Measurements from ENCODE around the gene MDM4. TPM values are rescaled to one million over a fixed set of nuclear protein-coding genes. Genes with fewer than 3 reads are reported as not detected.
A peak's percentile ranks its signal among the peaks of the same experiment; 100 is the strongest.

The MDM4 gene
- total RNA-seq, 6 donors from 2014 or later: 40.0 to 167 (median 69.2) TPM

GRCh38 chr1:204576422-204576821 lies 60.2 kb downstream of the MDM4 start:
- Histone ChIP-seq H3K27me3 (no peaks in the 10 kb centered on the region), H3K27ac (no peak overlapping the region), H3K36me3 (peaks cover 0 to 4% (median 2%) of the 10 kb centered on the region in 4 donors), H3K9me3 (no peaks in the 10 kb centered on the region), H3K4me3 (no peak overlapping the region), H3K4me1 (peaks cover 2 to 18% (median 8%) of the 10 kb centered on the region in 4 donors)
- no peak for DNase-seq
- TF ChIP-seq POLR2A (IDR thresholded peaks at IDR 0.05) (no peak), POLR2AphosphoS5 (IDR thresholded peaks at IDR 0.05) (no peak), CTCF (IDR thresholded peaks at IDR 0.05) (no peak), EP300 (IDR thresholded peaks at IDR 0.05) (no peak)
- ATAC-seq (ENCODE audit: low FRiP score in 2 of 2): no peak
- 83 to 88% methylated on average over 5 to 8 of the region's 8 CpGs for WGBS, 2 donors

GRCh38 chr1:204577794-204578478 lies 61.7 kb downstream of the MDM4 start:
- no peak for DNase-seq
- Histone ChIP-seq H3K36me3 (peaks cover 0 to 1% (median 0%) of the 10 kb centered on the region in 4 donors), H3K4me1 (peaks cover 2 to 18% (median 8%) of the 10 kb centered on the region in 4 donors), H3K27ac (no peak overlapping the region), H3K9me3 (no peaks in the 10 kb centered on the region), H3K4me3 (no peak overlapping the region), H3K27me3 (no peaks in the 10 kb centered on the region)
- 96 to 98% methylated on average over 10 of the region's 10 CpGs for WGBS, 2 donors
- ATAC-seq (ENCODE audit: low FRiP score in 2 of 2): no peak
- TF ChIP-seq POLR2A (IDR thresholded peaks at IDR 0.05) (no peak), POLR2AphosphoS5 (IDR thresholded peaks at IDR 0.05) (no peak), CTCF (IDR thresholded peaks at IDR 0.05) (no peak), EP300 (IDR thresholded peaks at IDR 0.05) (no peak)

GRCh38 chr1:204578867-204579664 lies 62.9 kb downstream of the MDM4 start:
- H3K36me3 ChIP-seq: no peaks in the 10 kb centered on the region
- peaks cover 2 to 15% (median 8%) of the 10 kb centered on the region in 4 donors for H3K4me1 ChIP-seq
- WGBS, 2 donors: 53 to 66% methylated on average over 14 to 18 of the region's 18 CpGs
- ATAC-seq (ENCODE audit: low FRiP score in 2 of 2): peak; percentile 23 to 53
- peak overlapping the region in 3 of 4 donors; percentile 3 to 33 (median 22) for H3K4me3 ChIP-seq
- H3K27me3 ChIP-seq: no peaks in the 10 kb centered on the region
- no peak for TF ChIP-seq POLR2A (IDR thresholded peaks at IDR 0.05)
- TF ChIP-seq CTCF (IDR thresholded peaks at IDR 0.05): no peak
- TF ChIP-seq POLR2AphosphoS5 (IDR thresholded peaks at IDR 0.05): no peak
- TF ChIP-seq EP300 (IDR thresholded peaks at IDR 0.05): no peak
- H3K9me3 ChIP-seq: no peaks in the 10 kb centered on the region
- no peak for DNase-seq
- peak overlapping the region in 1 of 4 donors; percentile 46 for H3K27ac ChIP-seq

GRCh38 chr1:204579681-204580080 lies 63.5 kb downstream of the MDM4 start:
- H3K4me3 ChIP-seq: peak overlapping the region in 2 of 4 donors; percentile 22 to 33
- no peak for ATAC-seq (ENCODE audit: low FRiP score in 2 of 2)

More at GRCh38 chr1:204579681-204580080, 63.5 kb downstream of the MDM4 start:
- DNase-seq: no peak
- Histone ChIP-seq H3K27me3 (no peaks in the 10 kb centered on the region), H3K36me3 (no peaks in the 10 kb centered on the region), H3K27ac (peak overlapping the region in 1 of 4 donors; percentile 46), H3K9me3 (no peaks in the 10 kb centered on the region), H3K4me1 (peaks cover 2 to 13% (median 7%) of the 10 kb centered on the region in 4 donors)
- 83 to 87% methylated on average over 6 of the region's 6 CpGs for WGBS, 2 donors
- TF ChIP-seq CTCF (IDR thresholded peaks at IDR 0.05) (no peak), POLR2A (IDR thresholded peaks at IDR 0.05) (no peak), EP300 (IDR thresholded peaks at IDR 0.05) (no peak), POLR2AphosphoS5 (IDR thresholded peaks at IDR 0.05) (no peak)

Measured in upper lobe of left lung (tissue), 6 donors.